IMR-90 (cell line): ENCODE data around the gene ITGAX. TPM values are rescaled to one million over a fixed set of nuclear protein-coding genes. Genes with fewer than 3 reads are reported as not detected.

Experiments used
- ATAC-seq: fragments of 200-7000 bp; cut with Tn5 transposase; 2 replicates; pipeline ENCODE4 v1.9.1; 2020; ENCODE audit warnings: low read depth, mild to moderate bottlenecking, moderate library complexity
- BruUV-seq: library from RNA; stranded (reverse); fragments of 400-500 nt; replicated peaks from 2 replicates; lab custom pipeline; 2021; lab: Mats Ljungman, UMichigan
- CTCF ChIA-PET: fragments of 300-600 bp; formaldehyde crosslinking; extraction: SDS; loops from one replicate; lab custom pipeline; 2021; ENCODE audit warnings: antibody characterized with exemption; lab: Yijun Ruan, JAX
- POLR2A ChIA-PET: fragments of 300-600 bp; sonication (Branson Sonifier 250); formaldehyde crosslinking; loops from one replicate; lab custom pipeline; 2022; ENCODE audit warnings: antibody characterized with exemption; ENCODE audit not compliant: unreplicated experiment; lab: Charles Lee
- DNase-seq: peaks from one replicate; pipeline ENCODE4 v3.0.0; 2013
- H2AFZ ChIP-seq: replicated peaks from 2 replicates; pipeline ENCODE3; 2013; ENCODE audit warnings: low read length, mild to moderate bottlenecking; ENCODE audit not compliant: poor library complexity
- H2AK5ac ChIP-seq: 2 replicates; pipeline ENCODE4 v1.6.1; 2013; ENCODE audit warnings: low read depth, low read length, inconsistent platforms
- H2AK9ac ChIP-seq: replicated peaks from 2 replicates; pipeline ENCODE3; 2013; ENCODE audit warnings: mild to moderate bottlenecking, low read depth, low read length, moderate library complexity; ENCODE audit not compliant: poor library complexity
- H2BK120ac ChIP-seq: 2 replicates; pipeline ENCODE4 v1.6.1; 2013; ENCODE audit warnings: low read depth, low read length, inconsistent platforms
- H2BK15ac ChIP-seq: 3 replicates; pipeline ENCODE4 v1.6.1; 2013; ENCODE audit warnings: low read depth, low read length, inconsistent platforms
- H2BK20ac ChIP-seq: 2 replicates; pipeline ENCODE4 v1.6.1; 2013; ENCODE audit warnings: low read depth, mild to moderate bottlenecking, inconsistent platforms, low read length, moderate library complexity
- H2BK5ac ChIP-seq: 2 replicates; pipeline ENCODE4 v1.6.1; 2013; ENCODE audit warnings: mild to moderate bottlenecking, low read depth, low read length, inconsistent platforms; ENCODE audit not compliant: poor library complexity, severe bottlenecking
- H3K14ac ChIP-seq: replicated peaks from 2 replicates; pipeline ENCODE4 v1.6.1; 2013; ENCODE audit warnings: low read depth, low read length, inconsistent platforms
- H3K18ac ChIP-seq: 2 replicates; pipeline ENCODE4 v1.6.1; 2013; ENCODE audit warnings: low read depth, low read length, control low read depth
- H3K23ac ChIP-seq: 2 replicates; pipeline ENCODE4 v1.6.1; 2013; ENCODE audit warnings: low read depth, low read length, inconsistent platforms
- H3K27ac ChIP-seq: 2 replicates; pipeline ENCODE4 v1.5.1; 2013; ENCODE audit warnings: mild to moderate bottlenecking, control low read depth, low read length; ENCODE audit not compliant: insufficient read depth
- H3K27me3 ChIP-seq: 2 replicates; pipeline ENCODE4 v1.6.1; 2013; ENCODE audit warnings: low read length; ENCODE audit not compliant: control insufficient read depth, insufficient read depth
- H3K36me3 ChIP-seq: 2 replicates; pipeline ENCODE4 v1.6.1; 2013; ENCODE audit warnings: low read length, mixed read lengths; ENCODE audit not compliant: control insufficient read depth, insufficient read depth
- H3K4ac ChIP-seq: 2 replicates; pipeline ENCODE4 v1.6.1; 2013; ENCODE audit warnings: low read depth, low read length, inconsistent platforms
- H3K4me1 ChIP-seq: 2 replicates; pipeline ENCODE4 v1.6.1; 2013; ENCODE audit warnings: low read length, mixed read lengths; ENCODE audit not compliant: control insufficient read depth, insufficient read depth
- H3K4me2 ChIP-seq: 2 replicates; pipeline ENCODE4 v1.6.1; 2013; ENCODE audit warnings: low read depth, mild to moderate bottlenecking, control low read depth, low read length, moderate library complexity
- H3K4me3 ChIP-seq: 2 replicates; pipeline ENCODE4 v1.5.1; 2013; ENCODE audit warnings: low read depth, mild to moderate bottlenecking, control low read depth, low read length, moderate library complexity; ENCODE audit not compliant: insufficient read depth
- H3K56ac ChIP-seq: 2 replicates; pipeline ENCODE4 v1.6.1; 2013; ENCODE audit warnings: low read length, inconsistent platforms; ENCODE audit not compliant: insufficient read depth; ENCODE audit errors: extremely low read depth
- H3K79me1 ChIP-seq, 2 experiments: 2 replicates each; pipeline ENCODE4 v1.6.1; 2013; ENCODE audit warnings: low read length in 2 of 2, inconsistent platforms in 1 of 2, low read depth in 1 of 2
- H3K9ac ChIP-seq: 2 replicates; pipeline ENCODE4 v1.6.1; 2013; ENCODE audit warnings: low read depth, low read length, control low read depth
- H3K9me1 ChIP-seq: 2 replicates; pipeline ENCODE4 v1.6.1; 2013; ENCODE audit warnings: low read length, inconsistent platforms; ENCODE audit not compliant: insufficient read depth
- H3K9me3 ChIP-seq: 2 replicates; pipeline ENCODE4 v1.6.1; 2013; ENCODE audit warnings: low read length; ENCODE audit not compliant: control insufficient read depth, insufficient read depth
- H4K20me1 ChIP-seq: 2 replicates; pipeline ENCODE4 v1.6.1; 2013; ENCODE audit warnings: low read length, inconsistent platforms; ENCODE audit not compliant: insufficient read depth
- H4K5ac ChIP-seq: 2 replicates; pipeline ENCODE4 v1.6.1; 2013; ENCODE audit warnings: mild to moderate bottlenecking, low read depth, low read length, control low read depth
- H4K8ac ChIP-seq, 2 experiments: 2 replicates each; pipeline ENCODE4 v1.6.1; 2013; ENCODE audit warnings: low read depth in 2 of 2, low read length in 2 of 2, control low read depth in 1 of 2, inconsistent platforms in 1 of 2
- H4K91ac ChIP-seq: 2 replicates; pipeline ENCODE4 v1.6.1; 2013; ENCODE audit warnings: low read depth, low read length, inconsistent platforms; ENCODE audit not compliant: insufficient read depth
- BHLHE40 ChIP-seq: fragments of 150-350 bp; IDR thresholded peaks from 2 replicates; pipeline ENCODE4 v1.6.1; 2016; ENCODE audit warnings: mild to moderate bottlenecking, low read depth, low read length
- CEBPB ChIP-seq: IDR thresholded peaks from 2 replicates; pipeline ENCODE4 v1.6.1; 2012; ENCODE audit warnings: low read depth, low read length, improper control_type of control experiment
- CHD1 ChIP-seq: IDR thresholded peaks from 2 replicates; pipeline ENCODE4 v1.6.1; 2012; ENCODE audit warnings: low read depth, low read length, improper control_type of control experiment
- CTCF ChIP-seq: conservative IDR thresholded peaks from 2 replicates; pipeline ENCODE4 v1.5.1; 2012; ENCODE audit warnings: mild to moderate bottlenecking, low read depth, low read length, improper control_type of control experiment
- ELK1 ChIP-seq: fragments of 150-350 bp; IDR thresholded peaks from 2 replicates; pipeline ENCODE4 v1.6.1; 2016; ENCODE audit warnings: low read depth, mild to moderate bottlenecking, low read length, moderate library complexity, borderline replicate concordance
- FOS ChIP-seq: fragments of 150-350 bp; IDR thresholded peaks from 2 replicates; pipeline ENCODE4 v1.6.1; 2016; ENCODE audit warnings: low read depth, low read length
- MAFK ChIP-seq: IDR thresholded peaks from 2 replicates; pipeline ENCODE4 v1.6.1; 2012; ENCODE audit warnings: low read depth, low read length, improper control_type of control experiment
- MAZ ChIP-seq: IDR thresholded peaks from 2 replicates; pipeline ENCODE4 v1.6.1; 2012; ENCODE audit warnings: low read depth, mild to moderate bottlenecking, low read length, improper control_type of control experiment, moderate library complexity, borderline replicate concordance
- MXI1 ChIP-seq: IDR thresholded peaks from 2 replicates; pipeline ENCODE4 v1.6.1; 2012; ENCODE audit warnings: low read depth, mild to moderate bottlenecking, low read length, moderate library complexity, borderline replicate concordance
- NFE2L2 ChIP-seq: fragments of 150-350 bp; IDR thresholded peaks from 2 replicates; pipeline ENCODE4 v1.6.1; 2016; ENCODE audit warnings: low read depth, mild to moderate bottlenecking, low read length
- POLR2A ChIP-seq: IDR thresholded peaks from 2 replicates; pipeline ENCODE4 v1.6.1; 2012; ENCODE audit warnings: mild to moderate bottlenecking, low read depth, low read length
- RAD21 ChIP-seq: IDR thresholded peaks from 2 replicates; pipeline ENCODE4 v1.6.1; 2012; ENCODE audit warnings: low read length, improper control_type of control experiment
- RCOR1 ChIP-seq: IDR thresholded peaks from 2 replicates; pipeline ENCODE4 v1.6.1; 2012; ENCODE audit warnings: mild to moderate bottlenecking, low read length, improper control_type of control experiment; ENCODE audit not compliant: insufficient replicate concordance
- RFX5 ChIP-seq: IDR thresholded peaks from 2 replicates; pipeline ENCODE4 v1.8.0; 2012; ENCODE audit warnings: low read depth, mild to moderate bottlenecking, low read length, moderate library complexity
- SMC3 ChIP-seq: fragments of 150-350 bp; IDR thresholded peaks from 2 replicates; pipeline ENCODE4 v1.6.1; 2016; ENCODE audit warnings: low read depth, mild to moderate bottlenecking, antibody characterized with exemption, low read length, moderate library complexity
- USF2 ChIP-seq: fragments of 150-350 bp; IDR thresholded peaks from 2 replicates; pipeline ENCODE4 v1.6.1; 2017; ENCODE audit warnings: mild to moderate bottlenecking, antibody characterized with exemption, low read length, low read depth
- WGBS, 2 experiments: methylation state at CpG; one replicate each; pipeline versions ENCODE4 v1.1.5 to v1.1.7; 2013; ENCODE audit warnings: missing lambda C conversion rate in 2 of 2; ENCODE audit not compliant: insufficient read length in 1 of 2; ENCODE audit errors: extremely low coverage in 2 of 2; 5-methylcytosine and 5-hydroxymethylcytosine counted together
- dilution Hi-C: fragments of 300-500 bp; cut with HindIII; formaldehyde crosslinking; loops from one replicate; pipeline ENCODE4 v1.14.3; 2018; ENCODE audit warnings: low sequenced_read_pairs; ENCODE audit not compliant: unreplicated experiment
- in situ Hi-C: fragments of 300-500 bp; cut with MboI; formaldehyde crosslinking; loops from 3 replicates; pipeline ENCODE4 v1.14.3; 2019; ENCODE audit warnings: low sequenced_read_pairs, inconsistent platforms, mixed read lengths
- intact Hi-C: fragments of 100-400 bp; cut with micrococcal nuclease; formaldehyde crosslinking; loops from 2 replicates; pipeline ENCODE4 v1.10.0; 2022
- polyA plus RNA-seq, 3 experiments: library from polyadenylated mRNA; depleted of rRNA; stranded (reverse); fragments of >200 nt; gene quantifications; 2 replicates each; pipeline ENCODE4 v1.2.3, GENCODE V29; 2012; ENCODE audit warnings: low replicate concordance in 1 of 3
- total RNA-seq: library from RNA; depleted of rRNA; stranded (reverse); fragments of >200 nt; gene quantifications from 2 replicates; pipeline ENCODE4 v1.2.3, GENCODE V29; 2012

ITGAX gene
- total and polyA plus RNA-seq, 2 of the 4 experiments (the other 2 are of a cell fraction), result 0.09 to 0.18 TPM

GRCh38 chr16:31335431-31335830, 19.5 kb upstream of the ITGAX start:
- no peak overlapping the region for H3K9ac ChIP-seq
- in situ Hi-C loops, result no loop called here
- POLR2A ChIA-PET, result no interaction called here

More at GRCh38 chr16:31335431-31335830, 19.5 kb upstream of the ITGAX start:
- Histone ChIP-seq H3K23ac (no peak overlapping the region), H2BK15ac (no peak overlapping the region), H3K9me1 (no peaks in the 10 kb centered on the region), H2BK20ac (no peak overlapping the region), H2BK5ac (no peak overlapping the region), H4K8ac (no peak overlapping the region), H2AK9ac (no peak overlapping the region), H3K56ac (no peak overlapping the region), H4K20me1 (no peaks in the 10 kb centered on the region), H3K4me3 (no peak overlapping the region), H2AFZ (no peak overlapping the region), H4K5ac (no peak overlapping the region), H3K14ac (no peak overlapping the region), H3K9me3 (no peaks in the 10 kb centered on the region; the same call in 1 of the 2 replicates), H3K4me2 (no peak overlapping the region), H2AK5ac (no peak overlapping the region), H3K79me1 (no peaks in the 10 kb centered on the region), H3K18ac (no peak overlapping the region), H4K91ac (no peak overlapping the region), H2BK120ac (no peak overlapping the region), H3K36me3 (no peaks in the 10 kb centered on the region), H3K4ac (no peak overlapping the region), H3K27me3 (peaks cover 20% of the 10 kb centered on the region), H3K27ac (no peak overlapping the region), H3K4me1 (no peaks in the 10 kb centered on the region)
- TF ChIP-seq CTCF (no peak), POLR2A (no peak), RAD21 (no peak), MAZ (no peak), MXI1 (no peak), CHD1 (no peak), ELK1 (no peak), FOS (no peak), MAFK (no peak), CEBPB (no peak), NFE2L2 (no peak), RFX5 (no peak), USF2 (no peak), SMC3 (no peak), RCOR1 (no peak), BHLHE40 (no peak)
- no peak for DNase-seq
- no peak for ATAC-seq
- intact Hi-C loops (no loop called here), dilution Hi-C loops (no loop called here)
- BruUV-seq, result no TSS peak
- 77% methylated on average over 2 of the region's 9 CpGs; no CpG with 5 or more reads in 1 of the 2 experiments for WGBS, 2 experiments
- CTCF ChIA-PET, result no interaction called here
